GM21528 (cell line): ENCODE results near the gene PRKAG2.

Source experiments
- ATAC-seq: cut with Tn5 transposase; IDR thresholded peaks from one replicate; pipeline ENCODE4 v1.9.1; 2021; ENCODE audit warnings: mild to moderate bottlenecking, moderate library complexity; ENCODE audit not compliant: unreplicated experiment, low FRiP score

Gene PRKAG2

GRCh38 chr7:151866761-151867655 is 9.9 kb downstream of the PRKAG2 start:
- no peak for ATAC-seq

DNA sequence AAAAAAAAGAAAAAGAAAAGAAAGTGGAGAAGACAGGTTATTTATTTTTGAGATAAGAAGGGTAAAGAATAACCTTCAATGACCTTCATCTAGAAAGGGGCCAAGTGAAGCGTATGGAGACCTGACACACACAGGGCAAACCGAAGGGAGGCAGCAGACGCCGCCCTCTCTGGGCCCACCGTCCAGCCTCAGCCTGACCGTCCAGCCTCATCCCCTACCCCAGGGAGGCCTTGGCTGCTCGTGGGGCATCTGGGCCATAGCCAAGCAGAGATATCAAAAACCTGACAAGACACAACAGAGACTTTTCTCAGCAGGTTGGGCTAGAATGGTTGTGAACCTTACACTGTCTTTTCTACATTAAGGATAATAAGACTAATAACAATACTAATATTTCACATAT is 10.9 kb downstream of the PRKAG2 start:
- no peak for ATAC-seq

GRCh38 chr7:151865070-151865670 is 11.7 kb downstream of the PRKAG2 start:
- ATAC-seq: no peak

GRCh38 chr7:151864561-151864960 is 12.4 kb downstream of the PRKAG2 start:
- ATAC-seq: no peak

DNA sequence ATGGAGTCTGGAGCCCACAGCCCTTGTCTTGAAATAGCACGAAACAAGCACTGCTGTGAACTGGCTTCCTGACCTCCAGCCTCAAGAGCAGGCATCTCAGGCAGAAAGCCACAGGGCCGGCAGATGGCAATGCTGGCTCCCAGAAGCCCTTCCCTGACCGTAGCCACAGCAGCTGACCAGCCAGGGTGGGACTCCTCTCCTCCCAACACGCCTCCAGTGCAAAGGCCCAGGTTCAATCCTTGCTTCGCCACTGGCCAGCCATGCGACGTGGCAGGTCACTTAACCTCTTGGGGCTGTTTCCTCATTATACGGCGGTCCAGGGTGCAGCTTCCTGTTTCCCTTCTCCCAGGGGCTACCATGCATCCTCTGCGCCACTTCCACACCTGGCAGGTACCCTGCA is 12.8 kb downstream of the PRKAG2 start:
- no peak for ATAC-seq

DNA sequence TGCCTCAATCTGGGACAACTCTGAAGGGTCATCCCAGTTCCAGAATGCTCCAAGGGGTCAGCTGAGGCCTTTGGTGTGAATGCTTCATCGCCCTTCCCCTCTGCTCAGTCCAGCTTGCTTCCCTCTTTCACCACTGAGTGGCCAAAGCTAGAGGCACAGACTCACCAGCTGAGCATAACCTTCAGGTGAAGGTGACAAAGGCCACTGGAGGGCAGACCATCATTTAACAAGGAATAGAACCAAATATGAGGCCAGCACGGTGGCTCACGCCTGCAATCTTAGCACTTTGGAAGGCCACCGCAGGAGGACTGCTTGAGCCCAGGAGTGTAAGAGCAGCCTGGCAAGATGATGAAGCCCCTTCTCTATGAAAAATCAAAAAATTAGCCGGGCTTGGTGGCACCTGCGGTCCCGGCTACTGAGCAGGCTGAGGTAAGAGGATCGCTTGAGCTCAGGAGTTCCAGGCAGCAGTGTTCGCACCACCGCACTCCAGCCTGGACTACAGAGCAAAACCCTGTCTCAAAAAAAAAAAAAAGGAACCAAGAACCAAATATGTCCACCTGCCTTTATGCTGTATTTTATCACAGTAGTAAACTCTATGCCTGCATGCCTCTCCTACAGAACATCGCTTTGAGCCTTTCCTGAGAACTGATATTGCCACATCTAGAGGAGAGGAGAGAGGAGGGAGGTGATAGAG is 13.4 kb downstream of the PRKAG2 start:
- ATAC-seq: no peak

DNA sequence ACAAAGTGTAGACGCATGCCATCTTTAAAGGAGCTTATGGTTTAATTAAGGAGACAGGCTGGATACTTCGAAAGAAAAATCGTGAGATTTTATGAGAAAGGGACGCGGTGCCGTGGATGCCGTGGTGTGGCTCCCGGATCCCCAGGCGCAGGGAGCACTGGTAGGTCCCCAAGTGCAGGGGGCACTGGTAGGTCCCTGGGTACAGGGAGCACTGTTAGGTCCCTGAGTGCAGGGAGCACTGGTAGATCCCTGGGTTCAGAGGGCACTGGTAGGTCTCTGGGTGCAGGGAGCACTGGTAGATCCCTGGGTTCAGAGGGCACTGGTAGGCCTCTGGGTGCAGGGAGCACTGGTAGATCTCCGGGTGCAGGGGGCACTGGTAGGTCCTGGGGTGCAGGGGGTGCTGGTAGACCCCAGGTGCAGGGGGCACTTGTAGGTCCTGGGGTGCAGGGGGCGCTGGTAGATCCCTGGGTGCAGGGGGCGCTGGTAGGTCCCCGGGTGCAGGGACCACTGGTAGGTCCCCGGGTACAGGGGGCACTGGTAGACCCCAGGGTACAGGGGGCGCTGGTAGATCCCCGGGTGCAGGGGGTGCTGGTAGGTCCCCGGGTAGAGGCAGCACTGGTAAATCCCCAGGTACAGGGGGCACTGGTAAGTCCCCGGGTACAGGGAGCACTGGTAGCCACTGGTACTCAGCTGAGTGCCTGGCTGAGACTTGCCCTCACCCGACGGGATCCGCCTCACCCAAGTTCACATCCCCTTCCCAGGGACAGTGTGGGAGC is 14.1 kb downstream of the PRKAG2 start:
- ATAC-seq: no peak

GRCh38 chr7:151861881-151862280 is 15.0 kb downstream of the PRKAG2 start:
- no peak for ATAC-seq

DNA sequence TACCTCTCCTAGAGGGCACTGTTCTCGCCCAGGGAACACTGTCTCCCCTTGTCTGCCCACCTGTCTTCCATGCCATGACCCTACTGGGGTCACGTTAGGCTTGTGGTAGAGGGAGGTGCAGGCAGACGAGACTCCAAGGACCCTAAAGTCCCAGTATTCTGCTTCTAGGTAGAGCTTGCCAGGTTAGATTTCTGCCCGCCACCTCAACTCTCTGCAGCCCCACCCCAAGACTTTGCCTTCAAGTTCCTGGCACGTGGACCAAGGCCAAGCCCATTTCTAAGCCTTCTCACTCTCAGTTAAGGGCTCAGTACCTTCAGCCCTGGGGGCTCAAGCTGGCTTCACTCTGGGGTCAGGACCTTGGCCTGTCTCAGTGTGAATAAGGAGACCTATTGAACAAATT is 16.1 kb downstream of the PRKAG2 start:
- no peak for ATAC-seq

DNA sequence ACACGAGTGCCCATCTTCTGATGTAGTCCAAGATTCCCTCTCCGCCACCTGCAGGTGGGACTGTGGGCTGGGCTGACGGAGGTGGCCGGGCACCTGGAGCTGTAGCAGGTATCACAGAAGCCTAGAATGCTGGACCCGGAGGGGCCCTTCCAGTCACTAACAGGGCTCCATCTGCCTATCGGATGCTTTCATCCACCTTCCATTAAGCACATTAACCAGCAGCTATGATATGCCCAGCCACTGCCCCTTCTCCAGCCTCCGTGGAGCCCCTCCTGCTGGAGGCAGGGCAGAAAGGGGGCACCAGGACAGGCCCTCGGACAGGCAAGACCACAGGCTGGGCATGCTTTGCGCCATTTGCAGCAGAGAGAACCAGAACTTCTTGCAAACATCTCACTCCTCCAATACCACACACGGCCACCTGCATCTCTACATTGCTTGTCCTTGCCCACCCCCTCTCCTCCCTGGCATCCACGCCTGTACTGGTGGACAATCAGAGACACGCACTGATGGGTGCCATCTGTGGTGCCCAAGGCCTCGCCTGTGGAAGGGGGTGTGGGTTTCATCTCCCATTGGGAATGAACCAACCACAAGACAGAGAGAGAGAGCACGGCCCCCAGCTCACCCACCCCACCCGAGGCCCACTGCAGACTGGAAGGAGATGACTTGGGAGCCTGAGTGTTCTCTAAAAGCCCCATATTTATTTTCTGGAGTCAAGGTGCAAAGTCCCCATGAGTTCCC is 16.8 kb downstream of the PRKAG2 start:
- ATAC-seq: no peak

DNA sequence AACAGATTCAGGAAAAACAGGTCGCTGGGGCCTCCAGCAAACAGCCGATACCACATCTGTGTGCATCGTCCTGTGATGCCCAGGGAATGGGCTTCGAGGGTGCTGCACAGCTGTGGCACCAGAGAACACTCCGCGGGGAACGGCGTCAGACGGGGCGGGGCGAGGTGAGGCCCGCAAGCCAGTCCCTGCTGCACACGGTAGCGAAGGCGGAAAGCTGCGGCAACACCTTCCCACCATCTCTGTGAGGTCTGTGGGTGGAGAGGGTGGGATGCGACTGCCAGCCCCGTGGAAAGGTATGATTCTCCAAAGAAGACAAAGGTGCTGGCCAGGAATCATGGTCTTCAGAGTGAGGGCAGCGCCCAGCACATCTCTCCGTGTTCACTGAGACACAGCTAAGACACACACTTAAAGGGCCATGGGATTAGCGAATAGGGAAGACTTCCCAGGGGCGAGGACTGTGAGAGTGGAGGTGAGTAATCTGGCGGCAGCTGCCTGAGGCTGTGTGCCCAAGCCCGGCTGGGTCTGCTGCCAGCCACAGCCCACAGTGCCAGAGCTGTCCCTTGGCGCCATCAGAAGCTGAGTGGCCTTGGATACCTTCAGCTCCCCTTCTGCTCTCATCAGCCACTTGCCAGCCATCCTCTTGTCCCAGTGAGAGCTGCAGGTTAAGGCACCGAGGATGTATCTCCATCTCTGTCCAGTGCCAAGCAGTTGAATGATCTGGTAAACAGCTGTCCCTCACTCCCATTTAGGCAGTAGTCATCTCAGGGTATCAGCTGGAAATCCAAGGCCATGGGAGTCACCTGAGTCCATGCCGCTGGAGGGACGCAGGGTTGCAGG is 17.6 kb downstream of the PRKAG2 start:
- no peak for ATAC-seq

GRCh38 chr7:151858456-151858855 is 18.5 kb downstream of the PRKAG2 start:
- no peak for ATAC-seq

- ATAC-seq: no peak
Measured at GRCh38 chr7:151857866-151858450, 19.0 kb downstream of the PRKAG2 start.

DNA sequence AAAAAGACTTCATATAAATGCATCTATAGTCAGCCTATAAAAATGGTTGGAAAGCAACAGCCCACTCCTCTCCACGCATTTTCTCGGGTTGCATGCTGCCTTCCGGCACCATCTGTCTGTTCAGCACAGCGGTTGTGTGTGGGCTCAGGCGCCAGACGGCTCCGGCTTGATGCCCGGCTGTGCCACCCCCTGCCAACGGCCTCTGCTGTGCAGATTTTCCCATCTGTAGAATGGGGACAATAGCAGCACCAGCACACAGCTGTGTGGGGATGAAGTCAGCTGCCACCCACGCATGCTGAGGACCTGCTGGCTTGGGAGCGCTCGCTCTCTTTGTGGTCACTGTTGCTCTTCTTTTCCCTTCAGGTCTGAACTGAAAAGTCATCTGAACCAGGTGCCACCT is 19.5 kb downstream of the PRKAG2 start:
- ATAC-seq: no peak

DNA sequence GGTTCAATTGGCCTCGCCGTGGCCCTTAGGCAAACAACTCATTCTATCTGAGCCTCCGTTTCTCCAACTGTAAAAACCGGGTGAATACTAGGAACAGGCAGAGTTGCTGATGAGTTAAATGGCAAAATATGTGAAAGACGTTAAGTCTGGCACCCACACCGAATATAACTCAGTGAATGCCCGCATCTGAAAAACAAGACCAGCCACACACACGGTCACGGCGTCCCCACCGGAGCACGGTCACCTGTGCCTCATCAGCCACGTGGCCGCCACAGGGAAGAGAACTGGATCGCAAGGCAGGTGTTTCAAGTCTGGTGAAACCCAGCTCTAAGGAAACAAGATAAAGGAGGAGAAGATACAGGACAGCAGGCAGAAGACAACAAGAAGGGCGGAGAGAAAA is 20.4 kb downstream of the PRKAG2 start:
- ATAC-seq: no peak

- no peak for ATAC-seq
Measured at GRCh38 chr7:151856098-151856497, 20.8 kb downstream of the PRKAG2 start.

GRCh38 chr7:151854720-151855071 is 22.2 kb downstream of the PRKAG2 start:
- ATAC-seq: no peak

- no peak for ATAC-seq
Measured at GRCh38 chr7:151853896-151854719, 22.8 kb downstream of the PRKAG2 start.
